H1 (cell line): ENCODE data around the gene HSCB. TPM values are rescaled to one million over a fixed set of nuclear protein-coding genes. Genes with fewer than 3 reads are reported as not detected.
"Not testable (repeated sequence)": the region's sequence is repeated elsewhere in the genome, so short reads cannot be mapped to it uniquely, and the experiment has no call there.

Experiments used
- CTCF ChIA-PET: fragments of 300-600 bp; sonication (Branson Sonifier 250); formaldehyde crosslinking; loops from one replicate; lab custom pipeline; 2021; ENCODE audit not compliant: partially characterized antibody; lab: Charles Lee
- POLR2A ChIA-PET: fragments of 300-600 bp; sonication (Branson Sonifier 250); formaldehyde crosslinking; loops from one replicate; lab custom pipeline; 2021; ENCODE audit warnings: inconsistent platforms; ENCODE audit not compliant: partially characterized antibody; lab: Charles Lee
- DNase-seq, 2 experiments: peaks; one replicate each; pipeline versions ENCODE4 v3.0.0 to v3.0.0-alpha.2; 2010 to 2022; ENCODE audit warnings: low spot score in 2 of 2, low read depth in 1 of 2, mixed read lengths in 1 of 2
- FAIRE-seq: peaks from 2 replicates; lab custom pipeline; 2011; peaks lifted over from hg19 to GRCh38; lab: Jason Lieb, UNC
- H2AFZ ChIP-seq: 2 replicates; pipeline ENCODE4 v1.8.1; 2012; ENCODE audit warnings: low read length, inconsistent platforms
- H2AK5ac ChIP-seq: 2 replicates; pipeline ENCODE4 v1.6.1; 2013; ENCODE audit warnings: low read depth, low read length
- H2BK120ac ChIP-seq: replicated peaks from 2 replicates; pipeline ENCODE3; 2013; ENCODE audit warnings: low read depth, low read length, inconsistent platforms
- H2BK12ac ChIP-seq: 2 replicates; pipeline ENCODE4 v1.6.1; 2013; ENCODE audit warnings: low read depth, low read length
- H2BK15ac ChIP-seq: 2 replicates; pipeline ENCODE4 v1.6.1; 2013; ENCODE audit warnings: low read length
- H2BK20ac ChIP-seq: 2 replicates; pipeline ENCODE4 v1.6.1; 2013; ENCODE audit warnings: low read length
- H2BK5ac ChIP-seq: 2 replicates; pipeline ENCODE4 v1.6.1; 2013; ENCODE audit warnings: low read depth, low read length
- H3K14ac ChIP-seq: 2 replicates; pipeline ENCODE4 v1.6.1; 2013; ENCODE audit warnings: inconsistent platforms; ENCODE audit not compliant: insufficient read length
- H3K18ac ChIP-seq: 2 replicates; pipeline ENCODE4 v1.6.1; 2013; ENCODE audit warnings: low read length; ENCODE audit errors: extremely low read depth
- H3K23ac ChIP-seq: 2 replicates; pipeline ENCODE4 v1.6.1; 2013; ENCODE audit warnings: inconsistent platforms; ENCODE audit not compliant: insufficient read length
- H3K23me2 ChIP-seq: 2 replicates; pipeline ENCODE4 v1.6.1; 2013; ENCODE audit warnings: low read depth, low read length
- H3K27ac ChIP-seq: 2 replicates; pipeline ENCODE4 v1.6.1; 2011; ENCODE audit warnings: low read depth, low read length, inconsistent platforms
- H3K27me3 ChIP-seq, 4 experiments: replicated peaks in 1 of 4; 1 replicate in 1 of 4; 2 replicates in 3 of 4; pipeline versions ENCODE4 v1.6.1 to v1.8.1; 2011 to 2013; ENCODE audit warnings: low read length in 3 of 4, mild to moderate bottlenecking in 3 of 4, inconsistent platforms in 2 of 4, mixed read lengths in 2 of 4, moderate library complexity in 1 of 4; ENCODE audit not compliant: control insufficient read depth in 3 of 4, insufficient read depth in 3 of 4; ENCODE audit errors: extremely low read depth in 1 of 4
- H3K36me3 ChIP-seq, 4 experiments: 2 replicates each; pipeline versions ENCODE4 v1.6.1 to v1.8.1; 2011 to 2013; ENCODE audit warnings: mild to moderate bottlenecking in 4 of 4, low read length in 3 of 4, moderate library complexity in 2 of 4, control low read depth in 1 of 4, inconsistent platforms in 1 of 4; ENCODE audit not compliant: insufficient read depth in 4 of 4, control insufficient read depth in 2 of 4
- H3K4ac ChIP-seq: replicated peaks from 2 replicates; pipeline ENCODE3; 2013; ENCODE audit warnings: low read length, low read depth, mixed read lengths, inconsistent platforms; ENCODE audit not compliant: insufficient read length
- H3K4me1 ChIP-seq, 4 experiments: replicated peaks in 1 of 4; 1 replicate in 1 of 4; 2 replicates in 3 of 4; pipeline versions ENCODE4 v1.6.1 to v1.8.1; 2011 to 2013; ENCODE audit warnings: low read length in 3 of 4, inconsistent platforms in 2 of 4, mixed read lengths in 1 of 4; ENCODE audit not compliant: insufficient read depth in 4 of 4, control insufficient read depth in 3 of 4
- H3K4me2 ChIP-seq, 2 experiments: 2 replicates each; pipeline versions ENCODE4 v1.6.1 to v1.8.1; 2011 to 2013; ENCODE audit warnings: low read depth in 2 of 2, low read length in 2 of 2, control low read depth in 1 of 2, inconsistent platforms in 1 of 2, mild to moderate bottlenecking in 1 of 2; ENCODE audit not compliant: insufficient read depth in 1 of 2
- H3K4me3 ChIP-seq, 4 experiments: fragments of 200-600, 300-600 bp in 1 of 4; sonication (generic), shearing (Covaris generic), sonication (Bioruptor Twin) in 1 of 4; 2 replicates each; pipeline versions ENCODE4 v1.5.1 to v1.8.1; 2011 to 2016; ENCODE audit warnings: low read length in 4 of 4, low read depth in 3 of 4, control low read depth in 2 of 4, inconsistent platforms in 2 of 4, mild to moderate bottlenecking in 2 of 4, mixed read lengths in 1 of 4, moderate library complexity in 1 of 4; ENCODE audit not compliant: insufficient read depth in 2 of 4; ENCODE audit errors: extremely low read depth in 1 of 4
- H3K56ac ChIP-seq: replicated peaks from 2 replicates; pipeline ENCODE3; 2013; ENCODE audit warnings: low read depth, mild to moderate bottlenecking, mixed read lengths, low read length, inconsistent platforms; ENCODE audit not compliant: insufficient read length
- H3K79me1 ChIP-seq: 2 replicates; pipeline ENCODE4 v1.6.1; 2013; ENCODE audit warnings: low read depth, low read length, control low read depth
- H3K79me2 ChIP-seq, 2 experiments: 2 replicates each; pipeline versions ENCODE4 v1.6.1 to v1.8.1; 2012 to 2013; ENCODE audit warnings: low read length in 2 of 2, mild to moderate bottlenecking in 2 of 2, inconsistent platforms in 1 of 2; ENCODE audit not compliant: insufficient read depth in 2 of 2, control insufficient read depth in 1 of 2
- H3K9ac ChIP-seq, 4 experiments: replicated peaks in 1 of 4; 1 replicate in 1 of 4; 2 replicates in 3 of 4; pipeline versions ENCODE4 v1.6.1 to v1.8.1; 2011 to 2013; ENCODE audit warnings: low read depth in 3 of 4, low read length in 3 of 4, control low read depth in 2 of 4, mild to moderate bottlenecking in 2 of 4, moderate library complexity in 2 of 4, inconsistent platforms in 1 of 4; ENCODE audit errors: extremely low read depth in 1 of 4
- H3K9me3 ChIP-seq, 2 experiments: 2 replicates each; pipeline versions ENCODE4 v1.6.1 to v1.8.1; 2012 to 2013; ENCODE audit warnings: mild to moderate bottlenecking in 2 of 2, moderate library complexity in 2 of 2, control low read depth in 1 of 2, inconsistent platforms in 1 of 2, low read depth in 1 of 2, low read length in 1 of 2, mixed read lengths in 1 of 2; ENCODE audit not compliant: insufficient read depth in 2 of 2
- H4K20me1 ChIP-seq, 2 experiments: replicated peaks in 1 of 2; 2 replicates each; pipeline versions ENCODE3 to v1.8.1; 2011 to 2013; ENCODE audit warnings: inconsistent platforms in 2 of 2, low read length in 2 of 2, mild to moderate bottlenecking in 1 of 2; ENCODE audit not compliant: insufficient read depth in 2 of 2, control insufficient read depth in 1 of 2
- H4K5ac ChIP-seq: 2 replicates; pipeline ENCODE4 v1.6.1; 2013; ENCODE audit warnings: low read length, low read depth, mixed read lengths, inconsistent platforms; ENCODE audit not compliant: insufficient read length
- H4K8ac ChIP-seq: 2 replicates; pipeline ENCODE4 v1.8.0; 2013; ENCODE audit warnings: mild to moderate bottlenecking, moderate library complexity, low read length, inconsistent platforms; ENCODE audit not compliant: insufficient read depth; ENCODE audit errors: extremely low read depth
- H4K91ac ChIP-seq: replicated peaks from 2 replicates; pipeline ENCODE3; 2013; ENCODE audit warnings: low read length, mixed read lengths, inconsistent platforms; ENCODE audit not compliant: insufficient read length
- WGBS, 2 experiments: shearing (Covaris generic) in 1 of 2; methylation state at CpG; one replicate each; pipeline versions ENCODE4 v1.1.6 to v1.1.7; 2013 to 2015; ENCODE audit warnings: low lambda C conversion rate in 2 of 2, mixed read lengths in 2 of 2, inconsistent platforms in 1 of 2, low coverage in 1 of 2, missing lambda C conversion rate in 1 of 2; ENCODE audit not compliant: insufficient replicate concordance in 2 of 2, insufficient coverage in 1 of 2, insufficient read length in 1 of 2; ENCODE audit errors: extremely low coverage in 1 of 2, missing lambda C conversion rate in 1 of 2; 5-methylcytosine and 5-hydroxymethylcytosine counted together
- polyA plus RNA-seq, 7 experiments: library from polyadenylated mRNA; depleted of rRNA in 3 of 7; stranded (reverse) in 5 of 7; unstranded in 2 of 7; fragments of >200 nt in 5 of 7; fragments of 200-250 nt in 2 of 7; gene quantifications; 1 replicate in 5 of 7; 2 replicates in 1 of 7; 4 replicates in 1 of 7; pipeline versions ENCODE4 v1.2.1 to v1.2.3, GENCODE V29; 2011 to 2013; ENCODE audit warnings: missing spikeins in 2 of 7, mixed read lengths in 2 of 7
- total RNA-seq: library from RNA; stranded (reverse); fragmentation: NEBNext Ultra II Directional; extraction: Animal tissue kit (Norgen Biotek cat#: 25700); gene quantifications from 2 replicates; pipeline ENCODE4 v1.2.1, GENCODE V29; 2021

HSCB gene
- total and polyA plus RNA-seq, 2 of the 8 experiments (the other 6 are each of a cell fraction or from before 2014, with no cell fraction given) = 14.7 to 16.6 TPM

DNA sequence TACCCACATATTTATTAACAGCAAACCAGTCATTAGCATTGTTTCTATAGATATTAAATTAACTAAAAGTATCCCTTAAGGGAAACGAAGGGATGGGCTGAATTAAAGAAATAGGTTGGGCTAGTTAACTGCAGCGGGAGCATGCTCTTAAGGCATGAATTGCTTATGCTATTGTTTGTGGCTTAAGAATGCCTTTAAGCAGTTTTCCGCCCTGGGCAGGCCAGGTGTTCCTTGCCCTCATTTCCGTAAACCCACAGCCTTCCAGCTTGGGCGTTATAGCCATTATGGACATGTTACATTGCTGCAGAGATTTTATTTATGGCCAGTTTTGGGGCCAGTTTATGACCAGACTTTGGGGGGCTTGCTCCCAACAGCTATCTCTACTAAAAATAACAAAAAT, 63.6 kb downstream of the HSCB start:
- H3K4me3 ChIP-seq, H3K9ac ChIP-seq, H2BK5ac ChIP-seq, H3K56ac ChIP-seq, H3K27ac ChIP-seq, H2BK20ac ChIP-seq, H3K14ac ChIP-seq, H4K91ac ChIP-seq, FAIRE-seq, H3K79me2 ChIP-seq, H2BK120ac ChIP-seq, H3K4me1 ChIP-seq, H4K20me1 ChIP-seq, H3K9me3 ChIP-seq, H3K4ac ChIP-seq, H3K27me3 ChIP-seq, H2BK12ac ChIP-seq, H4K8ac ChIP-seq, DNase-seq, H3K23me2 ChIP-seq, H2AK5ac ChIP-seq, H3K4me2 ChIP-seq, H2BK15ac ChIP-seq, H2AFZ ChIP-seq, H3K79me1 ChIP-seq, H4K5ac ChIP-seq, H3K36me3 ChIP-seq, H3K18ac ChIP-seq, H3K23ac ChIP-seq: not testable (repeated sequence)
- 87% methylated on average over 5 of the region's 5 CpGs; no CpG with 5 or more reads in 1 of the 2 experiments for WGBS, 2 experiments
- POLR2A ChIA-PET = interaction anchor here (1.2 kb wide), 1 partner anchor 10 kb away, joined by 5 read pairs; no protein-coding TSS in a partner anchor
- CTCF ChIA-PET = interaction anchor here (1.3 kb wide), 1 partner anchor 92 kb away, joined by 3 read pairs; no protein-coding TSS in a partner anchor

Other genes with a start within 250 kb of the HSCB start
- gene TTC28, start 62.2 kb upstream of the HSCB start, total RNA-seq = 12.6 and 13.1 TPM in 2 replicates
- 2.6 and 6.5 TPM in 2 replicates for gene TTC28, start 62.2 kb upstream of the HSCB start, polyA plus RNA-seq (2011; rRNA removed)
- gene CHEK2, start 219 bp upstream of the HSCB start, total RNA-seq = 73.8 and 74.9 TPM in 2 replicates
- 89.5 and 109 TPM in 2 replicates for gene CHEK2, start 219 bp upstream of the HSCB start, polyA plus RNA-seq (2011; rRNA removed)
- 40.4 and 43.1 TPM in 2 replicates for gene CCDC117, start 30.7 kb downstream of the HSCB start, total RNA-seq
- 5.9 and 9.1 TPM in 2 replicates for gene CCDC117, start 30.7 kb downstream of the HSCB start, polyA plus RNA-seq (2011; rRNA removed)
- 128 and 131 TPM in 2 replicates for gene XBP1, start 58.5 kb downstream of the HSCB start, total RNA-seq
- gene XBP1, start 58.5 kb downstream of the HSCB start, polyA plus RNA-seq (2011; rRNA removed) = 76.3 and 99.8 TPM in 2 replicates
- gene ZNRF3, start 141.5 kb downstream of the HSCB start, total RNA-seq = 20.6 and 21.7 TPM in 2 replicates
- gene ZNRF3, start 141.5 kb downstream of the HSCB start, polyA plus RNA-seq (2011; rRNA removed) = 14.1 and 21.0 TPM in 2 replicates